Small intestine (tissue), 16 donors: ENCODE data around the gene SNAP25. TPM values are rescaled to one million over a fixed set of nuclear protein-coding genes. Genes with fewer than 3 reads are reported as not detected.

Experiments used
- DNase-seq, 2 donors: peaks; one replicate each; pipeline versions ENCODE4 v3.0.0 to v3.0.0-alpha.2; 2013
- FAIRE-seq: peaks from 2 replicates; lab custom pipeline; 2012; peaks lifted over from hg19 to GRCh38; lab: Jason Lieb, UNC
- H3K27ac ChIP-seq, 3 donors: one replicate each; pipeline ENCODE4 v1.5.1; 2013; ENCODE audit warnings: low read length in 2 of 3, mild to moderate bottlenecking in 2 of 3, control low read depth in 1 of 3, inconsistent platforms in 1 of 3, low read depth in 1 of 3, moderate library complexity in 1 of 3
- H3K27me3 ChIP-seq, 3 donors: one replicate each; pipeline ENCODE4 v1.6.1; 2013; ENCODE audit warnings: low read length in 3 of 3, inconsistent platforms in 1 of 3; ENCODE audit not compliant: control insufficient read depth in 3 of 3, insufficient read depth in 3 of 3
- H3K36me3 ChIP-seq, 3 donors: one replicate each; pipeline ENCODE4 v1.6.1; 2013; ENCODE audit warnings: low read length in 3 of 3, inconsistent platforms in 1 of 3, low read depth in 1 of 3, mild to moderate bottlenecking in 1 of 3, moderate library complexity in 1 of 3; ENCODE audit not compliant: control insufficient read depth in 3 of 3, insufficient read depth in 2 of 3
- H3K4me1 ChIP-seq, 3 donors: one replicate each; pipeline ENCODE4 v1.6.1; 2013; ENCODE audit warnings: low read length in 2 of 3, inconsistent platforms in 1 of 3, low read depth in 1 of 3, mild to moderate bottlenecking in 1 of 3, moderate library complexity in 1 of 3; ENCODE audit not compliant: control insufficient read depth in 3 of 3, insufficient read depth in 2 of 3
- H3K4me3 ChIP-seq, 3 donors: one replicate each; pipeline ENCODE4 v1.5.1; 2013; ENCODE audit warnings: low read length in 3 of 3, control low read depth in 1 of 3, inconsistent platforms in 1 of 3, low read depth in 1 of 3, mild to moderate bottlenecking in 1 of 3, moderate library complexity in 1 of 3
- H3K9me3 ChIP-seq, 2 donors: one replicate each; pipeline ENCODE4 v1.6.1; 2013; ENCODE audit warnings: low read depth in 1 of 2, low read length in 1 of 2; ENCODE audit not compliant: control insufficient read depth in 2 of 2, insufficient read depth in 1 of 2
- WGBS, 3 donors: extraction: QIAGEN DNeasy Blood & Tissue Kit; methylation state at CpG; one replicate each; pipeline ENCODE4 v1.1.7; 2013; 5-methylcytosine and 5-hydroxymethylcytosine counted together
- long read RNA-seq, 10 donors: transcript quantifications; one replicate each; lab custom pipeline, GENCODE V29; 2026
- polyA plus RNA-seq, 4 donors: library from polyadenylated mRNA; stranded (reverse) in 3 of 4; unstranded in 1 of 4; fragments of 200-250 nt in 3 of 4; fragments of 120-200 nt in 1 of 4; gene quantifications; one replicate each; pipeline versions ENCODE4 v1.2.1 to v1.2.3, GENCODE V29; 2013
- donor health status: healthy with polysubstance abuse.
- donor health status: control.
- donor health status: control.
- donor health status: Bipolar disorder and iron deficiency.
- donor health status: healthy.

Gene SNAP25
- 10 to 100 TPM in 1 of 4 donors, 1 to 10 TPM in 3; 2.0 to 10.7 (median 2.8) TPM for polyA plus RNA-seq
- long read RNA-seq, donor 1, partial matches to known transcripts: 0 of 5 reads
- long read RNA-seq, donor 1, other reads (novel, unspliced or antisense): 0 of 5 reads
- long read RNA-seq, donor 2, partial matches to known transcripts: 5 of 8 reads
- long read RNA-seq, donor 2, other reads (novel, unspliced or antisense): 0 of 8 reads
- long read RNA-seq, donor 3, partial matches to known transcripts: 0 of 3 reads
- long read RNA-seq, donor 3, other reads (novel, unspliced or antisense): 0 of 3 reads
- long read RNA-seq, donor 4: 0 reads
- long read RNA-seq, donor 5: 0 reads
- long read RNA-seq, donor 6, partial matches to known transcripts: 0 of 4 reads
- long read RNA-seq, donor 6, other reads (novel, unspliced or antisense): 0 of 4 reads
- long read RNA-seq, donor 7: 0 reads
- long read RNA-seq, donor 8: 0 reads
- long read RNA-seq, donor 9, partial matches to known transcripts: 0 of 3 reads
- long read RNA-seq, donor 9, other reads (novel, unspliced or antisense): 0 of 3 reads
- long read RNA-seq, donor 10, transcript SNAP25-202 (8 exons, 2,050 nt): major isoform, 13 of 16 reads
- long read RNA-seq, donor 10, partial matches to known transcripts: 0 of 16 reads
- long read RNA-seq, donor 10, other reads (novel, unspliced or antisense): 0 of 16 reads

- H3K27ac ChIP-seq: peak within 1 kb of the TSS in 1 of 3 donors; percentile 76
- no peaks in the 10 kb centered on the region for H3K36me3 ChIP-seq
- WGBS, 3 donors: 1 to 7% (median 3%) methylated on average over 48 to 53 of the region's 53 CpGs
- peak within 1 kb of the TSS; percentile 10 to 55 (median 20) for H3K4me3 ChIP-seq
- H3K9me3 ChIP-seq: no peaks in the 10 kb centered on the region
- DNase-seq (peak; percentile 2 to 82), FAIRE-seq (no peak)
- peaks cover 0 to 11% (median 7%) of the 10 kb centered on the region in 3 donors for H3K4me1 ChIP-seq
- H3K27me3 ChIP-seq: peaks cover 0 to 39% (median 15%) of the 10 kb centered on the region in 3 donors
Observed at GRCh38 chr20:10218536-10219451, at the start of gene SNAP25. Gene SNAP25 (plus strand): TSS chr20:10218830. CDS start chr20:10275492, 56,662 bp downstream.

DNA sequence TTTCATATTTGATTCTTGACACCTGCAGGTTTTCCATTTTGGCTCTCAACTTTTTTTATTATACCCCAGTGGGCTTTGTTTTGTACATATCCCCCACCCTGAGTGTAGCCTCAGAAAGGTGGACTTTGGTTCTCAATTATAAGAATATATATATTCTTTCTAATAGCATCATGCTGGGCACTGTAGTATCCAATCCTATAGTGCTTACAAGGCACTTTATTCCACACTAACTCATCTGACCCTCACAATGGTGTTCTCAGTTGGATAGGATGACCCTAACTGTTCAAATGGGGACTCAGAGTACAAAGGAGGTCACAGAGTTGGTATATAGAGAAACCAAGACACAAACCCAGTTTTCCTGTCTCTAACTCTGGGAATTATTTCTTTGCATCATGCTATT is 48.9 kb upstream of the SNAP25 start:
- no peak for FAIRE-seq
- no peak for DNase-seq
- peaks cover 0 to 6% (median 4%) of the 10 kb centered on the region in 3 donors for H3K27me3 ChIP-seq
- H3K27ac ChIP-seq: no peak overlapping the region
- no peak overlapping the region for H3K4me3 ChIP-seq
- peaks cover 0 to 2% of the 10 kb centered on the region in 2 donors for H3K9me3 ChIP-seq
- no peaks in the 10 kb centered on the region for H3K4me1 ChIP-seq
- H3K36me3 ChIP-seq: no peaks in the 10 kb centered on the region

DNA sequence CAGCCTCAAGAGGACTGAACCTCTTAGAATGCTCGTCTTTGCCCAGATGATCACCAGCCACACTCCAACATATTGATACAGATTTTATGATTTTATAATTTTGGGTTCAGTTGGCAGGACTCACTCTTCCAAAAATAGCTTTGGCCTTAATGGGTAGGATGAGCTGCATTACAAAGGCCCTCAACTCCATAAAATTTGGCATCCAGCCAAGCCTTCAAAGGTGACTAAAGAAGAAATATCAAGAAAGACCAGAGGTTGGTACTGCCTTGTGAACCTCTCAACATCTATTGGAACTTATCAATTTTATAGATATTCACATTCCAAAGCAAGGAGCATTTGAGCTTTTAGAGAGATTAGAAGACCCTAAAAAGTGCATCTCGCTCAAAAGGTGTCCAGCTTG is 48.4 kb upstream of the SNAP25 start:
- Histone ChIP-seq H3K27ac (no peak overlapping the region), H3K9me3 (peaks cover 0 to 2% of the 10 kb centered on the region in 2 donors), H3K4me1 (no peaks in the 10 kb centered on the region), H3K36me3 (no peaks in the 10 kb centered on the region), H3K27me3 (peaks cover 0 to 6% (median 4%) of the 10 kb centered on the region in 3 donors), H3K4me3 (no peak overlapping the region)
- FAIRE-seq: no peak
- 65 to 84% (median 79%) methylated on average over 2 of the region's 2 CpGs for WGBS, 3 donors
- DNase-seq: no peak

- no peaks in the 10 kb centered on the region for H3K4me1 ChIP-seq
- H3K36me3 ChIP-seq: no peaks in the 10 kb centered on the region
- H3K27me3 ChIP-seq: peaks cover 0 to 6% (median 4%) of the 10 kb centered on the region in 3 donors
- WGBS, 3 donors: 3 to 5% (median 4%) methylated on average over 37 to 47 of the region's 47 CpGs
- H3K9me3 ChIP-seq: peaks cover 0 to 2% of the 10 kb centered on the region in 2 donors
- no peak overlapping the region for H3K27ac ChIP-seq
- peak overlapping the region in 2 of 3 donors; percentile 5 to 33 for H3K4me3 ChIP-seq
- DNase-seq (peak; percentile 27 to 41), FAIRE-seq (no peak)
Observed at GRCh38 chr20:10171864-10172751, 46.5 kb upstream of the SNAP25 start.

DNA sequence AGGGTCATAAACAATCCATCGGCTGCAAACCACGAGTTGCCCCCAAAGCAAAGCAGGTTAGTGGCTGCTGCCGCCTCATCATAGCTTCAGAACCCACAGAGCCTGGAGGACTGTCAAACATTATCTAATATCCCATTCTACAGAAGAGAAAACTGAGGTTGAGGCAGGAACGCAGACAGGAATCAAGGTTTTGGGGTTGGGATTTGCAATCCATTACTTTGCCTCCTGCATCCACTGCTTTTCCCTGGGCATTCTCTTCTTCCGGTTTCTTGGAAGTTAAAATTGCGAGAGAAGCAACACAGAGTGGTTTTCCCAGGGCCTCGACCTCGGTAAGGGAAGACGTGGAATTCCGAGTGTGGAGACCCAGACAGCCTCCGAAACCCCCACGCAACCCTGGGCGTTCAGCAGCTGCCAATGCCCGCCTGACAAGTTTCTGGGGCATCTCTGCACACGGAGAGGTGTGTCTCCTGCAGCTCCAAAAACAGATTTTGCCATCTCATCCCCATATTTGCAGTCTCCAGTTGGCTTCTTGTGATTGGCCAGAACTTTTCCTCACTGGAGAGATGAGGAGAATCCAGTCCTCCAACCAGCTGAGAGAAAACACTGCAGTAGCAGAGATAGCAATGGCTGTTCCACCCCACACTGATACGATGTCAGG is 45.5 kb upstream of the SNAP25 start:
- Histone ChIP-seq H3K9me3 (peaks cover 0 to 2% of the 10 kb centered on the region in 2 donors), H3K27ac (no peak overlapping the region), H3K4me3 (no peak overlapping the region), H3K4me1 (no peaks in the 10 kb centered on the region), H3K27me3 (peaks cover 0 to 6% (median 4%) of the 10 kb centered on the region in 3 donors), H3K36me3 (no peaks in the 10 kb centered on the region)
- WGBS, 3 donors: 81 to 88% (median 82%) methylated on average over 16 of the region's 16 CpGs
- FAIRE-seq (no peak), DNase-seq (no peak)

GRCh38 chr20:10174400-10174799 is 44.2 kb upstream of the SNAP25 start:
- WGBS, 3 donors: 88 to 92% (median 88%) methylated on average over 1 of the region's 1 CpG
- H3K27me3 ChIP-seq: peaks cover 0 to 6% (median 4%) of the 10 kb centered on the region in 3 donors
- FAIRE-seq: no peak
- H3K4me1 ChIP-seq: no peaks in the 10 kb centered on the region
- no peak for DNase-seq
- H3K36me3 ChIP-seq: no peaks in the 10 kb centered on the region
- H3K27ac ChIP-seq: no peak overlapping the region
- no peak overlapping the region for H3K4me3 ChIP-seq
- no peaks in the 10 kb centered on the region for H3K9me3 ChIP-seq

GRCh38 chr20:10177326-10177725 is 41.3 kb upstream of the SNAP25 start:
- DNase-seq (no peak), FAIRE-seq (no peak)
- Histone ChIP-seq H3K27me3 (peaks cover 0 to 4% (median 3%) of the 10 kb centered on the region in 3 donors), H3K36me3 (no peaks in the 10 kb centered on the region), H3K27ac (no peak overlapping the region), H3K9me3 (no peaks in the 10 kb centered on the region), H3K4me3 (no peak overlapping the region), H3K4me1 (no peaks in the 10 kb centered on the region)
- WGBS, 3 donors: 67 to 77% (median 73%) methylated on average over 3 of the region's 3 CpGs
